IMR-90 (cell line): ENCODE results near the gene GPR179. TPM values are rescaled to one million over a fixed set of nuclear protein-coding genes. Genes with fewer than 3 reads are reported as not detected.

ENCODE experiments used
- ATAC-seq: fragments of 200-7000 bp; cut with Tn5 transposase; 2 replicates; pipeline ENCODE4 v1.9.1; 2020; ENCODE audit warnings: low read depth, mild to moderate bottlenecking, moderate library complexity
- BruUV-seq: library from RNA; stranded (reverse); fragments of 400-500 nt; replicated peaks from 2 replicates; lab custom pipeline; 2021; lab: Mats Ljungman, UMichigan
- CTCF ChIA-PET: fragments of 300-600 bp; formaldehyde crosslinking; extraction: SDS; loops from one replicate; lab custom pipeline; 2021; ENCODE audit warnings: antibody characterized with exemption; lab: Yijun Ruan, JAX
- POLR2A ChIA-PET: fragments of 300-600 bp; sonication (Branson Sonifier 250); formaldehyde crosslinking; loops from one replicate; lab custom pipeline; 2022; ENCODE audit warnings: antibody characterized with exemption; ENCODE audit not compliant: unreplicated experiment; lab: Charles Lee
- DNase-seq: peaks from one replicate; pipeline ENCODE4 v3.0.0; 2013
- H2AFZ ChIP-seq: replicated peaks from 2 replicates; pipeline ENCODE3; 2013; ENCODE audit warnings: low read length, mild to moderate bottlenecking; ENCODE audit not compliant: poor library complexity
- H2AK5ac ChIP-seq: 2 replicates; pipeline ENCODE4 v1.6.1; 2013; ENCODE audit warnings: low read depth, low read length, inconsistent platforms
- H2AK9ac ChIP-seq: replicated peaks from 2 replicates; pipeline ENCODE3; 2013; ENCODE audit warnings: mild to moderate bottlenecking, low read depth, low read length, moderate library complexity; ENCODE audit not compliant: poor library complexity
- H2BK120ac ChIP-seq: 2 replicates; pipeline ENCODE4 v1.6.1; 2013; ENCODE audit warnings: low read depth, low read length, inconsistent platforms
- H2BK15ac ChIP-seq: 3 replicates; pipeline ENCODE4 v1.6.1; 2013; ENCODE audit warnings: low read depth, low read length, inconsistent platforms
- H2BK20ac ChIP-seq: 2 replicates; pipeline ENCODE4 v1.6.1; 2013; ENCODE audit warnings: low read depth, mild to moderate bottlenecking, inconsistent platforms, low read length, moderate library complexity
- H2BK5ac ChIP-seq: 2 replicates; pipeline ENCODE4 v1.6.1; 2013; ENCODE audit warnings: mild to moderate bottlenecking, low read depth, low read length, inconsistent platforms; ENCODE audit not compliant: poor library complexity, severe bottlenecking
- H3K14ac ChIP-seq: replicated peaks from 2 replicates; pipeline ENCODE4 v1.6.1; 2013; ENCODE audit warnings: low read depth, low read length, inconsistent platforms
- H3K18ac ChIP-seq: 2 replicates; pipeline ENCODE4 v1.6.1; 2013; ENCODE audit warnings: low read depth, low read length, control low read depth
- H3K23ac ChIP-seq: 2 replicates; pipeline ENCODE4 v1.6.1; 2013; ENCODE audit warnings: low read depth, low read length, inconsistent platforms
- H3K27ac ChIP-seq: 2 replicates; pipeline ENCODE4 v1.5.1; 2013; ENCODE audit warnings: mild to moderate bottlenecking, control low read depth, low read length; ENCODE audit not compliant: insufficient read depth
- H3K27me3 ChIP-seq: 2 replicates; pipeline ENCODE4 v1.6.1; 2013; ENCODE audit warnings: low read length; ENCODE audit not compliant: control insufficient read depth, insufficient read depth
- H3K36me3 ChIP-seq: 2 replicates; pipeline ENCODE4 v1.6.1; 2013; ENCODE audit warnings: low read length, mixed read lengths; ENCODE audit not compliant: control insufficient read depth, insufficient read depth
- H3K4ac ChIP-seq: 2 replicates; pipeline ENCODE4 v1.6.1; 2013; ENCODE audit warnings: low read depth, low read length, inconsistent platforms
- H3K4me1 ChIP-seq: 2 replicates; pipeline ENCODE4 v1.6.1; 2013; ENCODE audit warnings: low read length, mixed read lengths; ENCODE audit not compliant: control insufficient read depth, insufficient read depth
- H3K4me2 ChIP-seq: 2 replicates; pipeline ENCODE4 v1.6.1; 2013; ENCODE audit warnings: low read depth, mild to moderate bottlenecking, control low read depth, low read length, moderate library complexity
- H3K4me3 ChIP-seq: 2 replicates; pipeline ENCODE4 v1.5.1; 2013; ENCODE audit warnings: low read depth, mild to moderate bottlenecking, control low read depth, low read length, moderate library complexity; ENCODE audit not compliant: insufficient read depth
- H3K56ac ChIP-seq: 2 replicates; pipeline ENCODE4 v1.6.1; 2013; ENCODE audit warnings: low read length, inconsistent platforms; ENCODE audit not compliant: insufficient read depth; ENCODE audit errors: extremely low read depth
- H3K79me1 ChIP-seq, 2 experiments: 2 replicates each; pipeline ENCODE4 v1.6.1; 2013; ENCODE audit warnings: low read length in 2 of 2, inconsistent platforms in 1 of 2, low read depth in 1 of 2
- H3K9ac ChIP-seq: 2 replicates; pipeline ENCODE4 v1.6.1; 2013; ENCODE audit warnings: low read depth, low read length, control low read depth
- H3K9me1 ChIP-seq: 2 replicates; pipeline ENCODE4 v1.6.1; 2013; ENCODE audit warnings: low read length, inconsistent platforms; ENCODE audit not compliant: insufficient read depth
- H3K9me3 ChIP-seq: 2 replicates; pipeline ENCODE4 v1.6.1; 2013; ENCODE audit warnings: low read length; ENCODE audit not compliant: control insufficient read depth, insufficient read depth
- H4K20me1 ChIP-seq: 2 replicates; pipeline ENCODE4 v1.6.1; 2013; ENCODE audit warnings: low read length, inconsistent platforms; ENCODE audit not compliant: insufficient read depth
- H4K5ac ChIP-seq: 2 replicates; pipeline ENCODE4 v1.6.1; 2013; ENCODE audit warnings: mild to moderate bottlenecking, low read depth, low read length, control low read depth
- H4K8ac ChIP-seq, 2 experiments: 2 replicates each; pipeline ENCODE4 v1.6.1; 2013; ENCODE audit warnings: low read depth in 2 of 2, low read length in 2 of 2, control low read depth in 1 of 2, inconsistent platforms in 1 of 2
- H4K91ac ChIP-seq: 2 replicates; pipeline ENCODE4 v1.6.1; 2013; ENCODE audit warnings: low read depth, low read length, inconsistent platforms; ENCODE audit not compliant: insufficient read depth
- CEBPB ChIP-seq: IDR thresholded peaks from 2 replicates; pipeline ENCODE4 v1.6.1; 2012; ENCODE audit warnings: low read depth, low read length, improper control_type of control experiment
- CHD1 ChIP-seq: IDR thresholded peaks from 2 replicates; pipeline ENCODE4 v1.6.1; 2012; ENCODE audit warnings: low read depth, low read length, improper control_type of control experiment
- FOS ChIP-seq: fragments of 150-350 bp; IDR thresholded peaks from 2 replicates; pipeline ENCODE4 v1.6.1; 2016; ENCODE audit warnings: low read depth, low read length
- MAFK ChIP-seq: IDR thresholded peaks from 2 replicates; pipeline ENCODE4 v1.6.1; 2012; ENCODE audit warnings: low read depth, low read length, improper control_type of control experiment
- MAZ ChIP-seq: IDR thresholded peaks from 2 replicates; pipeline ENCODE4 v1.6.1; 2012; ENCODE audit warnings: low read depth, mild to moderate bottlenecking, low read length, improper control_type of control experiment, moderate library complexity, borderline replicate concordance
- MXI1 ChIP-seq: IDR thresholded peaks from 2 replicates; pipeline ENCODE4 v1.6.1; 2012; ENCODE audit warnings: low read depth, mild to moderate bottlenecking, low read length, moderate library complexity, borderline replicate concordance
- NFE2L2 ChIP-seq: fragments of 150-350 bp; IDR thresholded peaks from 2 replicates; pipeline ENCODE4 v1.6.1; 2016; ENCODE audit warnings: low read depth, mild to moderate bottlenecking, low read length
- POLR2A ChIP-seq: IDR thresholded peaks from 2 replicates; pipeline ENCODE4 v1.6.1; 2012; ENCODE audit warnings: mild to moderate bottlenecking, low read depth, low read length
- RAD21 ChIP-seq: IDR thresholded peaks from 2 replicates; pipeline ENCODE4 v1.6.1; 2012; ENCODE audit warnings: low read length, improper control_type of control experiment
- RCOR1 ChIP-seq: IDR thresholded peaks from 2 replicates; pipeline ENCODE4 v1.6.1; 2012; ENCODE audit warnings: mild to moderate bottlenecking, low read length, improper control_type of control experiment; ENCODE audit not compliant: insufficient replicate concordance
- RFX5 ChIP-seq: IDR thresholded peaks from 2 replicates; pipeline ENCODE4 v1.8.0; 2012; ENCODE audit warnings: low read depth, mild to moderate bottlenecking, low read length, moderate library complexity
- SMC3 ChIP-seq: fragments of 150-350 bp; IDR thresholded peaks from 2 replicates; pipeline ENCODE4 v1.6.1; 2016; ENCODE audit warnings: low read depth, mild to moderate bottlenecking, antibody characterized with exemption, low read length, moderate library complexity
- WGBS, 2 experiments: methylation state at CpG; one replicate each; pipeline versions ENCODE4 v1.1.5 to v1.1.7; 2013; ENCODE audit warnings: missing lambda C conversion rate in 2 of 2; ENCODE audit not compliant: insufficient read length in 1 of 2; ENCODE audit errors: extremely low coverage in 2 of 2; 5-methylcytosine and 5-hydroxymethylcytosine counted together
- dilution Hi-C: fragments of 300-500 bp; cut with HindIII; formaldehyde crosslinking; loops from one replicate; pipeline ENCODE4 v1.14.3; 2018; ENCODE audit warnings: low sequenced_read_pairs; ENCODE audit not compliant: unreplicated experiment
- in situ Hi-C: fragments of 300-500 bp; cut with MboI; formaldehyde crosslinking; loops from 3 replicates; pipeline ENCODE4 v1.14.3; 2019; ENCODE audit warnings: low sequenced_read_pairs, inconsistent platforms, mixed read lengths
- intact Hi-C: fragments of 100-400 bp; cut with micrococcal nuclease; formaldehyde crosslinking; loops from 2 replicates; pipeline ENCODE4 v1.10.0; 2022
- polyA plus RNA-seq, 3 experiments: library from polyadenylated mRNA; depleted of rRNA; stranded (reverse); fragments of >200 nt; gene quantifications; 2 replicates each; pipeline ENCODE4 v1.2.3, GENCODE V29; 2012; ENCODE audit warnings: low replicate concordance in 1 of 3
- total RNA-seq: library from RNA; depleted of rRNA; stranded (reverse); fragments of >200 nt; gene quantifications from 2 replicates; pipeline ENCODE4 v1.2.3, GENCODE V29; 2012
- TF ChIP-seq, protein P1 (sequence below): fragments of 150-350 bp; IDR thresholded peaks from 2 replicates; pipeline ENCODE4 v1.6.1; 2016; ENCODE audit warnings: low read depth, mild to moderate bottlenecking, low read length, moderate library complexity, borderline replicate concordance
- TF ChIP-seq, protein P2 (sequence below): conservative IDR thresholded peaks from 2 replicates; pipeline ENCODE4 v1.5.1; 2012; ENCODE audit warnings: mild to moderate bottlenecking, low read depth, low read length, improper control_type of control experiment
- TF ChIP-seq, protein P3 (sequence below): fragments of 150-350 bp; IDR thresholded peaks from 2 replicates; pipeline ENCODE4 v1.6.1; 2017; ENCODE audit warnings: mild to moderate bottlenecking, antibody characterized with exemption, low read length, low read depth

GPR179 gene
- total and polyA plus RNA-seq, 2 of the 4 experiments (the other 2 are of a cell fraction) = not detected

DNA sequence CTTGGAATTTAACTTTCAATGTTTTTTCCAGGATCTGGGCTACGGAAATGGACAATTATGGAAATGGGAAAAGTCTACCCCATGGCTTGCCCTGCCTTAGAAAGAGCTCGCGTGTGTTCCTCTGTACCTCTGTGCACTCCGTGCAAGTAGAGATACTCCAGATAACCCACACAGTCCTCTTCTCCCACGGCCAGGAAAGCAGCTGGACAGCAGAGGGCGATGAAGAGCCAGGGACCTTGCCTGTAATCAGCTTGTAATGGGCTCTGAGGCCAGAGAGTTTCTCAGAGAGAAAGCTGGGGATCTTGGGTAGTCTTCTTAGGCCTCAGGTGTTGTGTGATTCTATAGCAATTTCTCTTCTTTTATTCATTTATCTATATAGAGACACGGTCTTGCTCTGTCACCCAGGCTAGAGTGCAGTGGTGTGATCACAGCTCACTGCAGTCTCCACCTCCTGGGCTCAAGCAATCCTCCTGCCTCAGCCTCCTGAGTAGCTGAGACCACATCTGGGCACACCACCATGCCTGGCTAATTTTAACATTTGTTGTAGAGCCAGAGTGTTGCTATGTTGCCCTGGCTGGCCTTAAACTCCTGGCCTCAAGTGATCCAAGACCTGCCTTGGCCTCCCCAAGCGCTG is 5.5 kb upstream of the GPR179 start:
- no peak overlapping the region for H3K27ac ChIP-seq
- no peak overlapping the region for H3K4me3 ChIP-seq
- intact Hi-C loops (loop anchor here (1.0 to 5.0 kb wide), 3 partner anchors 65 to 318 kb away; no protein-coding TSS in a partner anchor), dilution Hi-C loops (no loop called here), in situ Hi-C loops (no loop called here)
- peaks cover 4% of the 10 kb centered on the region for H3K4me1 ChIP-seq
- peak overlapping the region; percentile 8 for H2AK9ac ChIP-seq
- no peak overlapping the region for H2BK20ac ChIP-seq
- H3K56ac ChIP-seq = no peak overlapping the region
- ATAC-seq = peak; percentile 53
- ChIA-PET POLR2A (interaction anchor here (1.0 kb wide), 1 partner anchor 65 kb away, joined by 4 read pairs; no protein-coding TSS in a partner anchor), CTCF (interaction anchor here (0.5 to 2.8 kb wide), 17 partner anchors 9 to 255 kb away, joined by 3 to 36 read pairs (median 3); no protein-coding TSS in a partner anchor)
- H3K36me3 ChIP-seq = no peaks in the 10 kb centered on the region
- H2BK15ac ChIP-seq = no peak overlapping the region
- H2AFZ ChIP-seq = peak overlapping the region; percentile 54
- peaks cover 6% of the 10 kb centered on the region for H3K27me3 ChIP-seq
- H4K91ac ChIP-seq = no peak overlapping the region
- no peaks in the 10 kb centered on the region for H3K9me3 ChIP-seq
- DNase-seq = peak; percentile 80
- H4K20me1 ChIP-seq = peaks cover 15% of the 10 kb centered on the region
- peaks cover 3 to 18% of the 10 kb centered on the region in 2 experiments; a peak in 3 of 4 replicates for H3K79me1 ChIP-seq
- BruUV-seq = no TSS peak
- no peak overlapping the region for H3K4me2 ChIP-seq
- H2BK120ac ChIP-seq = no peak overlapping the region
- H3K14ac ChIP-seq = no peak overlapping the region
- H3K18ac ChIP-seq = no peak overlapping the region
- H2AK5ac ChIP-seq = no peak overlapping the region
- no peak overlapping the region for H4K5ac ChIP-seq
- peaks cover 6% of the 10 kb centered on the region; the same call in 1 of the 2 replicates for H3K9me1 ChIP-seq
- no peak overlapping the region for H3K9ac ChIP-seq
- no CpG with 5 or more reads among the region's 8 CpGs for WGBS, 2 experiments
- no peak overlapping the region for H3K4ac ChIP-seq
- H2BK5ac ChIP-seq = no peak overlapping the region
- no peak overlapping the region for H4K8ac ChIP-seq
- no peak overlapping the region for H3K23ac ChIP-seq
- TF ChIP-seq MAZ = no peak
- TF ChIP-seq, protein P1, sequence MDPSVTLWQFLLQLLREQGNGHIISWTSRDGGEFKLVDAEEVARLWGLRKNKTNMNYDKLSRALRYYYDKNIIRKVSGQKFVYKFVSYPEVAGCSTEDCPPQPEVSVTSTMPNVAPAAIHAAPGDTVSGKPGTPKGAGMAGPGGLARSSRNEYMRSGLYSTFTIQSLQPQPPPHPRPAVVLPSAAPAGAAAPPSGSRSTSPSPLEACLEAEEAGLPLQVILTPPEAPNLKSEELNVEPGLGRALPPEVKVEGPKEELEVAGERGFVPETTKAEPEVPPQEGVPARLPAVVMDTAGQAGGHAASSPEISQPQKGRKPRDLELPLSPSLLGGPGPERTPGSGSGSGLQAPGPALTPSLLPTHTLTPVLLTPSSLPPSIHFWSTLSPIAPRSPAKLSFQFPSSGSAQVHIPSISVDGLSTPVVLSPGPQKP = no peak
- TF ChIP-seq, protein P2, sequence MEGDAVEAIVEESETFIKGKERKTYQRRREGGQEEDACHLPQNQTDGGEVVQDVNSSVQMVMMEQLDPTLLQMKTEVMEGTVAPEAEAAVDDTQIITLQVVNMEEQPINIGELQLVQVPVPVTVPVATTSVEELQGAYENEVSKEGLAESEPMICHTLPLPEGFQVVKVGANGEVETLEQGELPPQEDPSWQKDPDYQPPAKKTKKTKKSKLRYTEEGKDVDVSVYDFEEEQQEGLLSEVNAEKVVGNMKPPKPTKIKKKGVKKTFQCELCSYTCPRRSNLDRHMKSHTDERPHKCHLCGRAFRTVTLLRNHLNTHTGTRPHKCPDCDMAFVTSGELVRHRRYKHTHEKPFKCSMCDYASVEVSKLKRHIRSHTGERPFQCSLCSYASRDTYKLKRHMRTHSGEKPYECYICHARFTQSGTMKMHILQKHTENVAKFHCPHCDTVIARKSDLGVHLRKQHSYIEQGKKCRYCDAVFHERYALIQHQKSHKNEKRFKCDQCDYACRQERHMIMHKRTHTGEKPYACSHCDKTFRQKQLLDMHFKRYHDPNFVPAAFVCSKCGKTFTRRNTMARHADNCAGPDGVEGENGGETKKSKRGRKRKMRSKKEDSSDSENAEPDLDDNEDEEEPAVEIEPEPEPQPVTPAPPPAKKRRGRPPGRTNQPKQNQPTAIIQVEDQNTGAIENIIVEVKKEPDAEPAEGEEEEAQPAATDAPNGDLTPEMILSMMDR = peak; percentile 95
- TF ChIP-seq RCOR1 = no peak
- TF ChIP-seq CHD1 = no peak
- TF ChIP-seq CEBPB = no peak
- peak; percentile 87 for TF ChIP-seq RAD21
- no peak for TF ChIP-seq MXI1
- no peak for TF ChIP-seq NFE2L2
- TF ChIP-seq, protein P3, sequence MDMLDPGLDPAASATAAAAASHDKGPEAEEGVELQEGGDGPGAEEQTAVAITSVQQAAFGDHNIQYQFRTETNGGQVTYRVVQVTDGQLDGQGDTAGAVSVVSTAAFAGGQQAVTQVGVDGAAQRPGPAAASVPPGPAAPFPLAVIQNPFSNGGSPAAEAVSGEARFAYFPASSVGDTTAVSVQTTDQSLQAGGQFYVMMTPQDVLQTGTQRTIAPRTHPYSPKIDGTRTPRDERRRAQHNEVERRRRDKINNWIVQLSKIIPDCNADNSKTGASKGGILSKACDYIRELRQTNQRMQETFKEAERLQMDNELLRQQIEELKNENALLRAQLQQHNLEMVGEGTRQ = no peak
- no peak for TF ChIP-seq MAFK
- no peak for TF ChIP-seq RFX5
- no peak for TF ChIP-seq FOS
- TF ChIP-seq SMC3 = peak; percentile 92
- TF ChIP-seq POLR2A = 0 out of 2 replicates have a peak, but pooled peaks have one; percentile 11
